Activated CD8-positive, alpha-beta T cell treated with anti-CD3 and anti-CD28 coated beads for 36 hours (primary cell): ENCODE measurements around the gene ICOS. TPM values are rescaled to one million over a fixed set of nuclear protein-coding genes. Genes with fewer than 3 reads are reported as not detected.

ENCODE experiments used
- ATAC-seq: fragments of 200-7000 bp; cut with Tn5 transposase; one replicate; pipeline ENCODE4 v1.10.0; 2021; ENCODE audit warnings: mild to moderate bottlenecking, moderate library complexity
- CTCF ChIA-PET: fragments of 350-600 bp; sonication (Branson Sonifier 250); formaldehyde crosslinking; loops from one replicate; lab custom pipeline; 2021; ENCODE audit warnings: antibody characterized with exemption; lab: Charles Lee
- POLR2A ChIA-PET: fragments of 350-600 bp; sonication (Branson Sonifier 250); formaldehyde crosslinking; loops from one replicate; lab custom pipeline; 2021; ENCODE audit warnings: antibody characterized with exemption; lab: Charles Lee
- DNase-seq: peaks from one replicate; pipeline ENCODE4 v3.0.0-alpha.2; 2020
- H3K27ac Mint-ChIP-seq: one replicate; pipeline ENCODE4 v1.8.0; 2021; ENCODE audit warnings: mild to moderate bottlenecking, mixed read lengths
- H3K27me3 Mint-ChIP-seq: one replicate; pipeline ENCODE4 v1.8.0; 2021; ENCODE audit warnings: mixed read lengths
- H3K36me3 Mint-ChIP-seq: one replicate; pipeline ENCODE4 v1.8.0; 2021; ENCODE audit warnings: low read depth, mixed read lengths
- H3K4me1 Mint-ChIP-seq: one replicate; pipeline ENCODE4 v1.8.0; 2021; ENCODE audit warnings: low read depth, mixed read lengths
- H3K4me3 Mint-ChIP-seq: one replicate; pipeline ENCODE4 v1.8.0; 2021; ENCODE audit warnings: mild to moderate bottlenecking, moderate library complexity, mixed read lengths
- H3K9me3 Mint-ChIP-seq: one replicate; pipeline ENCODE4 v1.8.0; 2021; ENCODE audit warnings: mixed read lengths
- CTCF ChIP-seq: fragments of 200-600 bp; IDR thresholded peaks from one replicate; pipeline ENCODE4 v1.8.0; 2022; ENCODE audit warnings: antibody characterized with exemption, mild to moderate bottlenecking
- intact Hi-C: fragments of 100-400 bp; cut with micrococcal nuclease; formaldehyde crosslinking; loops from one replicate; pipeline ENCODE4 v1.10.0; 2022
- total RNA-seq, 2 experiments: library from RNA; stranded (reverse); gene quantifications; one replicate each; pipeline ENCODE4 v1.2.3, GENCODE V29; 2021

ICOS gene
- total RNA-seq, 2 experiments from 2014 or later, result 55.0 to 55.6 TPM

GRCh38 chr2:203934041-203934492, 2.5 kb upstream of the ICOS start:
- ChIA-PET POLR2A (interaction anchor here (0.8 to 6.6 kb wide), 10 partner anchors 9 to 89 kb away, joined by 3 to 59 read pairs (median 5); partner anchors contain the start of gene CTLA4), CTCF (interaction anchor here (0.8 to 2.9 kb wide), 16 partner anchors 8 to 245 kb away, joined by 3 to 11 read pairs (median 4); no protein-coding TSS in a partner anchor)
- Mint-ChIP-seq H3K36me3 (peaks cover 50% of the 10 kb centered on the region), H3K27me3 (no peaks in the 10 kb centered on the region), H3K27ac (peak overlapping the region; percentile 95), H3K4me1 (peaks cover 58% of the 10 kb centered on the region), H3K9me3 (peaks cover 6% of the 10 kb centered on the region), H3K4me3 (peak overlapping the region; percentile 60)
- intact Hi-C loops, result loop anchor here (5.0 kb wide), 1 partner anchor 173 kb away; no protein-coding TSS in a partner anchor
- ATAC-seq, result peak; percentile 50
- no peak for TF ChIP-seq CTCF
- peak; percentile 81 for DNase-seq

GRCh38 chr2:203934711-203935438, 1.7 kb upstream of the ICOS start:
- no peak for TF ChIP-seq CTCF
- POLR2A ChIA-PET, result interaction anchor here (0.6 to 6.6 kb wide), 11 partner anchors 9 to 197 kb away, joined by 3 to 59 read pairs (median 5); partner anchors contain the start of gene CTLA4
- H3K9me3 Mint-ChIP-seq, result peaks cover 6% of the 10 kb centered on the region
- peak overlapping the region; percentile 95 for H3K27ac Mint-ChIP-seq
- peaks cover 58% of the 10 kb centered on the region for H3K36me3 Mint-ChIP-seq
- CTCF ChIA-PET, result interaction anchor here (0.8 to 2.9 kb wide), 14 partner anchors 9 to 244 kb away, joined by 3 to 11 read pairs (median 3); partner anchors contain the start of gene CTLA4
- intact Hi-C loops, result loop anchor here (5.0 kb wide), 2 partner anchors 72 to 172 kb away; no protein-coding TSS in a partner anchor
- DNase-seq (no peak), ATAC-seq (no peak)
- H3K4me1 Mint-ChIP-seq, result peaks cover 58% of the 10 kb centered on the region
- no peaks in the 10 kb centered on the region for H3K27me3 Mint-ChIP-seq
- H3K4me3 Mint-ChIP-seq, result peak overlapping the region; percentile 60

GRCh38 chr2:203935568-203935967, 995 bp upstream of the ICOS start:
- peak overlapping the region; percentile 95 for H3K27ac Mint-ChIP-seq
- peaks cover 63% of the 10 kb centered on the region for H3K36me3 Mint-ChIP-seq
- no peak for TF ChIP-seq CTCF
- H3K4me3 Mint-ChIP-seq, result no peak overlapping the region
- intact Hi-C loops, result loop anchor here (5.0 kb wide), 1 partner anchor 72 kb away; no protein-coding TSS in a partner anchor
- ATAC-seq (no peak), DNase-seq (no peak)
- ChIA-PET CTCF (interaction anchor here (1.3 to 2.9 kb wide), 7 partner anchors 64 to 243 kb away, joined by 3 to 11 read pairs (median 6); partner anchors contain the start of gene CTLA4), POLR2A (interaction anchor here (1.5 to 6.6 kb wide), 5 partner anchors 22 to 226 kb away, joined by 3 to 59 read pairs (median 7); partner anchors contain the start of genes CD28 and CTLA4)
- peaks cover 6% of the 10 kb centered on the region for H3K9me3 Mint-ChIP-seq
- H3K4me1 Mint-ChIP-seq, result peaks cover 58% of the 10 kb centered on the region
- H3K27me3 Mint-ChIP-seq, result no peaks in the 10 kb centered on the region

GRCh38 chr2:203936949-203937348, 386 bp downstream of the ICOS start:
- DNase-seq (no peak), ATAC-seq (peak; percentile 17)
- peaks cover 56% of the 10 kb centered on the region for H3K4me1 Mint-ChIP-seq
- intact Hi-C loops, result loop anchor here (5.0 kb wide), 1 partner anchor 70 kb away; no protein-coding TSS in a partner anchor
- no peak for TF ChIP-seq CTCF
- ChIA-PET POLR2A (interaction anchor here (0.8 to 6.6 kb wide), 7 partner anchors 13 to 228 kb away, joined by 3 to 59 read pairs (median 3); partner anchors contain the start of genes CD28 and CTLA4), CTCF (interaction anchor here (0.8 to 2.1 kb wide), 2 partner anchors 8 to 120 kb away, joined by 3 to 10 read pairs; no protein-coding TSS in a partner anchor)
- no peaks in the 10 kb centered on the region for H3K27me3 Mint-ChIP-seq
- H3K36me3 Mint-ChIP-seq, result peaks cover 66% of the 10 kb centered on the region
- H3K27ac Mint-ChIP-seq, result peak overlapping the region; percentile 95
- peak overlapping the region; percentile 96 for H3K4me3 Mint-ChIP-seq
- peaks cover 4% of the 10 kb centered on the region for H3K9me3 Mint-ChIP-seq
